H9 (cell line): ENCODE results near the gene SMC3. TPM values are rescaled to one million over a fixed set of nuclear protein-coding genes. Genes with fewer than 3 reads are reported as not detected.

ENCODE experiments used
- DNase-seq: peaks from one replicate; pipeline ENCODE4 v3.0.0-alpha.2; 2017
- H2AFZ ChIP-seq: one replicate; pipeline ENCODE4 v1.6.1; 2013; ENCODE audit warnings: mild to moderate bottlenecking, low read length, control low read depth, moderate library complexity
- H2AK5ac ChIP-seq: 2 replicates; pipeline ENCODE4 v1.6.1; 2013; ENCODE audit warnings: low read length, control low read depth, mixed read lengths; ENCODE audit not compliant: insufficient read length
- H2BK120ac ChIP-seq: one replicate; pipeline ENCODE4 v1.6.1; 2013; ENCODE audit warnings: low read depth, mild to moderate bottlenecking, low read length, control low read depth, inconsistent platforms; ENCODE audit not compliant: poor library complexity, severe bottlenecking
- H2BK12ac ChIP-seq: 2 replicates; pipeline ENCODE4 v1.6.1; 2013; ENCODE audit warnings: low read length, control low read depth, mixed read lengths, low read depth; ENCODE audit not compliant: insufficient read length
- H2BK15ac ChIP-seq: 2 replicates; pipeline ENCODE4 v1.6.1; 2013; ENCODE audit warnings: low read depth, low read length, control low read depth
- H2BK20ac ChIP-seq: one replicate; pipeline ENCODE4 v1.6.1; 2013; ENCODE audit warnings: low read depth, mild to moderate bottlenecking, low read length, control low read depth, inconsistent platforms; ENCODE audit not compliant: poor library complexity, severe bottlenecking
- H2BK5ac ChIP-seq: 2 replicates; pipeline ENCODE4 v1.6.1; 2013; ENCODE audit warnings: low read length, control low read depth, mixed read lengths; ENCODE audit not compliant: insufficient read length
- H3K14ac ChIP-seq: 2 replicates; pipeline ENCODE4 v1.6.1; 2013; ENCODE audit warnings: low read length, control low read depth; ENCODE audit not compliant: insufficient read depth
- H3K18ac ChIP-seq: 2 replicates; pipeline ENCODE4 v1.6.1; 2013; ENCODE audit warnings: low read depth, mild to moderate bottlenecking, mixed read lengths, low read length, control low read depth; ENCODE audit not compliant: insufficient read length
- H3K23ac ChIP-seq: 2 replicates; pipeline ENCODE4 v1.6.1; 2013; ENCODE audit warnings: low read length, control low read depth, mixed read lengths, low read depth; ENCODE audit not compliant: insufficient read length
- H3K23me2 ChIP-seq: 2 replicates; pipeline ENCODE4 v1.6.1; 2013; ENCODE audit warnings: low read depth, mild to moderate bottlenecking, mixed read lengths, low read length, control low read depth; ENCODE audit not compliant: insufficient read length, poor library complexity, severe bottlenecking
- H3K27ac ChIP-seq: 2 replicates; pipeline ENCODE4 v1.5.1; 2013; ENCODE audit warnings: low read length, control low read depth, mixed read lengths, low read depth; ENCODE audit not compliant: insufficient read length
- H3K27me3 ChIP-seq: 2 replicates; pipeline ENCODE4 v1.6.1; 2013; ENCODE audit warnings: low read length, control low read depth, inconsistent platforms; ENCODE audit not compliant: insufficient read depth
- H3K4ac ChIP-seq: 2 replicates; pipeline ENCODE4 v1.6.1; 2013; ENCODE audit warnings: low read depth, mild to moderate bottlenecking, control low read depth, inconsistent platforms, low read length, moderate library complexity
- H3K4me1 ChIP-seq: 2 replicates; pipeline ENCODE4 v1.6.1; 2013; ENCODE audit warnings: low read length, control low read depth, inconsistent platforms; ENCODE audit not compliant: insufficient read depth
- H3K4me2 ChIP-seq: 2 replicates; pipeline ENCODE4 v1.6.1; 2013; ENCODE audit warnings: low read length, control low read depth, mixed read lengths; ENCODE audit not compliant: insufficient read length, insufficient read depth
- H3K56ac ChIP-seq: 2 replicates; pipeline ENCODE4 v1.6.1; 2013; ENCODE audit warnings: low read depth, mild to moderate bottlenecking, mixed read lengths, low read length, control low read depth; ENCODE audit not compliant: insufficient read length
- H3K79me1 ChIP-seq: 2 replicates; pipeline ENCODE4 v1.6.1; 2013; ENCODE audit warnings: low read depth, mild to moderate bottlenecking, moderate library complexity, low read length, control low read depth, inconsistent platforms; ENCODE audit not compliant: insufficient read depth, poor library complexity, severe bottlenecking
- H3K79me2 ChIP-seq: 2 replicates; pipeline ENCODE4 v1.6.1; 2013; ENCODE audit warnings: low read length, control low read depth, inconsistent platforms; ENCODE audit not compliant: insufficient read depth
- H3K9ac ChIP-seq: 2 replicates; pipeline ENCODE4 v1.6.1; 2013; ENCODE audit warnings: low read length, control low read depth, mixed read lengths; ENCODE audit not compliant: insufficient read length; ENCODE audit errors: extremely low read depth
- H3K9me3 ChIP-seq: one replicate; pipeline ENCODE4 v1.6.1; 2013; ENCODE audit warnings: low read depth, low read length, inconsistent platforms; ENCODE audit not compliant: control insufficient read depth
- H3T11ph ChIP-seq: one replicate; pipeline ENCODE4 v1.6.1; 2013; ENCODE audit warnings: mild to moderate bottlenecking, low read length, control low read depth, inconsistent platforms
- H4K20me1 ChIP-seq: one replicate; pipeline ENCODE4 v1.6.1; 2013; ENCODE audit not compliant: control insufficient read depth, insufficient read length, insufficient read depth
- H4K5ac ChIP-seq: 2 replicates; pipeline ENCODE4 v1.6.1; 2013; ENCODE audit warnings: low read depth, mild to moderate bottlenecking, mixed read lengths, low read length, control low read depth; ENCODE audit not compliant: insufficient read length
- H4K8ac ChIP-seq: replicated peaks from 2 replicates; pipeline ENCODE4 v1.6.1; 2013; ENCODE audit warnings: low read length, control low read depth, mixed read lengths, low read depth; ENCODE audit not compliant: insufficient read length
- H4K91ac ChIP-seq: 2 replicates; pipeline ENCODE4 v1.6.1; 2013; ENCODE audit warnings: low read depth, mild to moderate bottlenecking, moderate library complexity, mixed read lengths, low read length, control low read depth; ENCODE audit not compliant: insufficient read length
- H3K27ac Mint-ChIP-seq, 3 experiments: 2 replicates in 2 of 3; 3 replicates in 1 of 3; pipeline ENCODE4 v1.8.0; 2020 to 2021; ENCODE audit warnings: mixed read lengths in 3 of 3, mild to moderate bottlenecking in 1 of 3, moderate library complexity in 1 of 3
- H3K27me3 Mint-ChIP-seq: 2 replicates; pipeline ENCODE4 v1.8.0; 2021; ENCODE audit warnings: low read depth, mild to moderate bottlenecking, moderate library complexity, mixed read lengths
- H3K36me3 Mint-ChIP-seq, 3 experiments: 2 replicates in 2 of 3; 3 replicates in 1 of 3; pipeline ENCODE4 v1.8.0; 2020 to 2021; ENCODE audit warnings: low read depth in 3 of 3, mixed read lengths in 3 of 3; ENCODE audit not compliant: insufficient read depth in 1 of 3
- H3K4me1 Mint-ChIP-seq, 2 experiments: 2 replicates each; pipeline ENCODE4 v1.8.0; 2020; ENCODE audit warnings: mixed read lengths in 2 of 2
- H3K4me3 Mint-ChIP-seq, 2 experiments: 2 replicates in 1 of 2; 3 replicates in 1 of 2; pipeline ENCODE4 v1.8.0; 2020 to 2021; ENCODE audit warnings: mild to moderate bottlenecking in 2 of 2, mixed read lengths in 2 of 2, moderate library complexity in 1 of 2
- H3K9me3 Mint-ChIP-seq, 2 experiments: 2 replicates in 1 of 2; 3 replicates in 1 of 2; pipeline ENCODE4 v1.8.0; 2020; ENCODE audit warnings: mild to moderate bottlenecking in 2 of 2, mixed read lengths in 2 of 2, moderate library complexity in 1 of 2
- CTCF ChIP-seq: fragments of 200-600 bp; sonication (generic); conservative IDR thresholded peaks from 3 replicates; pipeline ENCODE4 v1.8.0; 2021; ENCODE audit warnings: antibody characterized with exemption, mild to moderate bottlenecking
- WGBS: extraction: QIAGEN DNeasy Blood & Tissue Kit; methylation state at CpG from one replicate; pipeline ENCODE4 v1.1.7; 2013; ENCODE audit warnings: missing lambda C conversion rate, low lambda C conversion rate, mixed read lengths; ENCODE audit not compliant: insufficient read length; ENCODE audit errors: extremely low coverage; 5-methylcytosine and 5-hydroxymethylcytosine counted together
- total RNA-seq: library from RNA; stranded (reverse); gene quantifications from 2 replicates; pipeline ENCODE4 v1.2.1, GENCODE V29; 2021

Gene SMC3
- total RNA-seq, 1 experiment from 2014 or later: 82.4 TPM

DNA sequence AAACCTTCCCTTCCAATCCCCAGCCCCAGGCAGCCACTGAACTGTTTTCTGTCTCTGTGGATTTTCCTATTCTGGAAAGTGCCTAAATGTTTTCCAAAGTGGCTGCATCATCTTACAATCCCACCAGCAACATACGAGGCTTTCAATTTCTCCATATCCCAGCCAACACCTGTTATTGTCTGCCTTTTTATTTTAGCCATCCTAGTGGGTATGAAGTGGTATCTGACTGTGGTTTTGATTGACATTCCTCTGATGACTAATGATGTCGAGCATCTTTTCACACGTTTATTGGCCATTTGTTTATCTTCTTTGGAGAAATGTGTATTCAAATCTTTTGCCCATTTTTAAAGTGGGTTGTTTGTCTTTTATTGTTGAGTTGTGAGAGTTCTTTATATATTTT, 6.2 kb upstream of the SMC3 start:
- Histone ChIP-seq H3K27ac (no peak overlapping the region), H2BK12ac (no peak overlapping the region), H4K20me1 (no peaks in the 10 kb centered on the region), H2BK15ac (no peak overlapping the region), H3K23me2 (no peaks in the 10 kb centered on the region), H3K79me1 (no peaks in the 10 kb centered on the region), H3K4ac (no peak overlapping the region), H3K18ac (no peak overlapping the region), H3K4me2 (no peak overlapping the region), H2AK5ac (no peak overlapping the region), H2BK120ac (no peak overlapping the region), H2BK20ac (no peak overlapping the region), H3K4me1 (no peaks in the 10 kb centered on the region; the same call in 1 of the 2 replicates), H3K9ac (no peak overlapping the region), H3T11ph (no peak overlapping the region), H3K9me3 (no peaks in the 10 kb centered on the region), H3K23ac (no peak overlapping the region), H3K14ac (no peak overlapping the region), H3K79me2 (no peaks in the 10 kb centered on the region), H4K8ac (no peak overlapping the region), H3K27me3 (no peaks in the 10 kb centered on the region), H2AFZ (no peak overlapping the region), H3K56ac (no peak overlapping the region), H4K91ac (no peak overlapping the region), H4K5ac (no peak overlapping the region), H2BK5ac (no peak overlapping the region)
- Mint-ChIP-seq H3K4me1 (peaks cover 2 to 6% of the 10 kb centered on the region in 2 experiments; a peak in 3 of 4 replicates), H3K27me3 (peaks cover 3% of the 10 kb centered on the region; the same call in 1 of the 2 replicates), H3K36me3 (no peaks in the 10 kb centered on the region), H3K4me3 (no peak overlapping the region; a peak in 1 of 5 replicates), H3K9me3 (no peaks in the 10 kb centered on the region; a peak in 1 of 5 replicates), H3K27ac (no peak overlapping the region)
- DNase-seq: no peak
- no peak for TF ChIP-seq CTCF
- WGBS: no CpG with 5 or more reads among the region's 3 CpGs
